Dermis microvascular lymphatic vessel endothelial cell (primary cell): Measurements from ENCODE around the gene CDC42SE2. TPM values are rescaled to one million over a fixed set of nuclear protein-coding genes. Genes with fewer than 3 reads are reported as not detected.

Source experiments
- DNase-seq, 2 donors: peaks; one replicate each; pipeline versions ENCODE4 v3.0.0 to v3.0.0-alpha.2; 2010; ENCODE audit warnings: low read depth in 2 of 2
- total RNA-seq: library from RNA; depleted of rRNA; stranded (reverse); fragments of >200 nt; gene quantifications from 2 replicates; pipeline ENCODE4 v1.2.1, GENCODE V29; 2014

The CDC42SE2 gene
- total RNA-seq, 1 donor from 2014 or later: 47.6 TPM

GRCh38 chr5:131431794-131432193, 167.9 kb downstream of the CDC42SE2 start:
- DNase-seq: no peak

GRCh38 chr5:131433109-131433508, 169.3 kb downstream of the CDC42SE2 start:
- DNase-seq: no peak

- DNase-seq: no peak
These were observed 172.2 kb downstream of the CDC42SE2 start for GRCh38 chr5:131436081-131436480.

GRCh38 chr5:131441184-131441583, 177.3 kb downstream of the CDC42SE2 start:
- no peak for DNase-seq

Other genes starting within 250 kb of the CDC42SE2 start
- gene HINT1, start 98.8 kb upstream of the CDC42SE2 start, total RNA-seq: 199 and 247 TPM in 2 replicates
- gene LYRM7, start 93.1 kb upstream of the CDC42SE2 start, total RNA-seq: 3.5 and 3.6 TPM in 2 replicates